HG03139 (cell line): Measurements from ENCODE around the gene CTNND2.
"Not testable (repeated sequence)": the region's sequence is repeated elsewhere in the genome, so short reads cannot be mapped to it uniquely, and the experiment has no call there.

ENCODE experiments used
- ATAC-seq: cut with Tn5 transposase; IDR thresholded peaks from one replicate; pipeline ENCODE4 v1.9.1; 2021; ENCODE audit not compliant: unreplicated experiment

CTNND2 gene

GRCh38 chr5:11048760-11049159, 855.5 kb downstream of the CTNND2 start:
- no peak for ATAC-seq

- no peak for ATAC-seq
These were observed 856.6 kb downstream of the CTNND2 start for GRCh38 chr5:11047625-11048024.

- no peak for ATAC-seq
These were observed 857.2 kb downstream of the CTNND2 start for GRCh38 chr5:11047030-11047429.

- no peak for ATAC-seq
These were observed 858.1 kb downstream of the CTNND2 start for GRCh38 chr5:11046160-11046559.

- ATAC-seq = no peak
These were observed 858.8 kb downstream of the CTNND2 start for GRCh38 chr5:11045411-11045810.

GRCh38 chr5:11044581-11044980, 859.7 kb downstream of the CTNND2 start:
- no peak for ATAC-seq

GRCh38 chr5:11043881-11044280, 860.4 kb downstream of the CTNND2 start:
- ATAC-seq = no peak

- ATAC-seq = no peak
These were observed 863.9 kb downstream of the CTNND2 start for GRCh38 chr5:11040345-11040744.

GRCh38 chr5:11038772-11039171, 865.5 kb downstream of the CTNND2 start:
- no peak for ATAC-seq

GRCh38 chr5:11037941-11038340, 866.3 kb downstream of the CTNND2 start:
- ATAC-seq = no peak

GRCh38 chr5:11037080-11037479, 867.2 kb downstream of the CTNND2 start:
- ATAC-seq = no peak

GRCh38 chr5:11030671-11031070, 873.6 kb downstream of the CTNND2 start:
- ATAC-seq = no peak

GRCh38 chr5:11027660-11028059, 876.6 kb downstream of the CTNND2 start:
- peak; percentile 63 for ATAC-seq

GRCh38 chr5:11026543-11026942, 877.7 kb downstream of the CTNND2 start:
- no peak for ATAC-seq

- no peak for ATAC-seq
These were observed 880.3 kb downstream of the CTNND2 start for GRCh38 chr5:11023945-11024344.

- no peak for ATAC-seq
These were observed 890.5 kb downstream of the CTNND2 start for GRCh38 chr5:11013793-11014192.

GRCh38 chr5:11012295-11012694, 892.0 kb downstream of the CTNND2 start:
- no peak for ATAC-seq

- ATAC-seq = no peak
These were observed 893.6 kb downstream of the CTNND2 start for GRCh38 chr5:11010429-11011210.

GRCh38 chr5:11009576-11009975, 894.7 kb downstream of the CTNND2 start:
- no peak for ATAC-seq

- no peak for ATAC-seq
These were observed 896.9 kb downstream of the CTNND2 start for GRCh38 chr5:11007269-11007870.

- not testable (repeated sequence) for ATAC-seq
These were observed 899.7 kb downstream of the CTNND2 start for GRCh38 chr5:11004523-11004922.

- no peak for ATAC-seq
These were observed 903.5 kb downstream of the CTNND2 start for GRCh38 chr5:11000515-11001353.
